WTC11 (cell line): ENCODE results near the gene PIGZ. TPM values are rescaled to one million over a fixed set of nuclear protein-coding genes. Genes with fewer than 3 reads are reported as not detected.
A peak's percentile ranks its signal among the peaks of the same experiment; 100 is the strongest.

Experiments
- ATAC-seq: fragments of 200-7000 bp; cut with Tn5 transposase; 2 replicates; pipeline ENCODE4 v1.10.0; 2021; ENCODE audit warnings: mild to moderate bottlenecking, moderate library complexity
- CTCF ChIA-PET: fragments of 300-600 bp; sonication (Branson Sonifier 250); formaldehyde crosslinking; loops from one replicate; lab custom pipeline; 2021; ENCODE audit warnings: antibody characterized with exemption; lab: Charles Lee
- POLR2A ChIA-PET: fragments of 350-600 bp; sonication (Branson Sonifier 250); formaldehyde crosslinking; loops from one replicate; lab custom pipeline; 2021; ENCODE audit warnings: antibody characterized with exemption; lab: Charles Lee
- DNase-seq: peaks from one replicate; pipeline ENCODE4 v3.0.0; 2021; ENCODE audit warnings: low spot score
- H3K27ac Mint-ChIP-seq: 2 replicates; pipeline ENCODE4 v1.8.0; 2021; ENCODE audit warnings: mixed read lengths
- H3K27me3 Mint-ChIP-seq: 2 replicates; pipeline ENCODE4 v1.8.0; 2021; ENCODE audit warnings: low read depth, mild to moderate bottlenecking, moderate library complexity, mixed read lengths
- H3K36me3 Mint-ChIP-seq: 2 replicates; pipeline ENCODE4 v1.8.0; 2021; ENCODE audit warnings: mixed read lengths
- H3K4me1 Mint-ChIP-seq: 2 replicates; pipeline ENCODE4 v1.8.0; 2022; ENCODE audit warnings: mixed read lengths
- H3K4me3 Mint-ChIP-seq: 2 replicates; pipeline ENCODE4 v1.8.0; 2021; ENCODE audit warnings: mild to moderate bottlenecking, moderate library complexity, mixed read lengths
- H3K9me3 Mint-ChIP-seq: 2 replicates; pipeline ENCODE4 v1.8.0; 2021; ENCODE audit warnings: mixed read lengths
- CREM ChIP-seq: sonication (generic); formaldehyde crosslinking; IDR thresholded peaks from 2 replicates; pipeline ENCODE4 v1.8.1; 2022; ENCODE audit warnings: mild to moderate bottlenecking, missing genetic modification reagents, moderate library complexity
- ETV6 ChIP-seq: sonication (generic); formaldehyde crosslinking; IDR thresholded peaks from 2 replicates; pipeline ENCODE4 v1.8.1; 2022; ENCODE audit warnings: mild to moderate bottlenecking, missing genetic modification reagents
- HMGA2 ChIP-seq: fragments of 250-450 bp; sonication (Bioruptor Pico); IDR thresholded peaks from 2 replicates; pipeline ENCODE4 v1.4.0; 2021; ENCODE audit warnings: mild to moderate bottlenecking, moderate library complexity
- KAT7 ChIP-seq: sonication (generic); formaldehyde crosslinking; IDR thresholded peaks from 2 replicates; pipeline ENCODE4 v1.8.1; 2023; ENCODE audit warnings: missing genetic modification reagents, mild to moderate bottlenecking, borderline replicate concordance
- MYBL2 ChIP-seq: sonication (generic); formaldehyde crosslinking; IDR thresholded peaks from 2 replicates; pipeline ENCODE4 v1.8.1; 2023; ENCODE audit warnings: mild to moderate bottlenecking, moderate library complexity, missing genetic modification reagents
- NR2C2 ChIP-seq: sonication (generic); formaldehyde crosslinking; IDR thresholded peaks from 2 replicates; pipeline ENCODE4 v1.8.0; 2022; ENCODE audit warnings: mild to moderate bottlenecking, missing genetic modification reagents
- ZNF263 ChIP-seq: sonication (generic); formaldehyde crosslinking; IDR thresholded peaks from 2 replicates; pipeline ENCODE4 v1.8.1; 2022; ENCODE audit warnings: low read depth, mild to moderate bottlenecking, moderate library complexity, missing genetic modification reagents
- total RNA-seq: library from RNA; stranded (reverse); gene quantifications from 3 replicates; pipeline ENCODE4 v1.2.3, GENCODE V29; 2021
- TF ChIP-seq, protein P1 (sequence below): sonication (generic); formaldehyde crosslinking; IDR thresholded peaks from 2 replicates; pipeline ENCODE4 v1.8.0; 2022; ENCODE audit warnings: mild to moderate bottlenecking, missing genetic modification reagents
- TF ChIP-seq, protein P2 (sequence below): sonication (generic); formaldehyde crosslinking; IDR thresholded peaks from 2 replicates; pipeline ENCODE4 v1.8.1; 2023; ENCODE audit warnings: mild to moderate bottlenecking, missing genetic modification reagents, borderline replicate concordance
- TF ChIP-seq, protein P3 (sequence below): sonication (generic); formaldehyde crosslinking; conservative IDR thresholded peaks from 2 replicates; pipeline ENCODE4 v1.8.1; 2022; ENCODE audit warnings: mild to moderate bottlenecking, missing genetic modification reagents

PIGZ gene
- total RNA-seq, 1 experiment from 2014 or later = 0.37 TPM

DNA sequence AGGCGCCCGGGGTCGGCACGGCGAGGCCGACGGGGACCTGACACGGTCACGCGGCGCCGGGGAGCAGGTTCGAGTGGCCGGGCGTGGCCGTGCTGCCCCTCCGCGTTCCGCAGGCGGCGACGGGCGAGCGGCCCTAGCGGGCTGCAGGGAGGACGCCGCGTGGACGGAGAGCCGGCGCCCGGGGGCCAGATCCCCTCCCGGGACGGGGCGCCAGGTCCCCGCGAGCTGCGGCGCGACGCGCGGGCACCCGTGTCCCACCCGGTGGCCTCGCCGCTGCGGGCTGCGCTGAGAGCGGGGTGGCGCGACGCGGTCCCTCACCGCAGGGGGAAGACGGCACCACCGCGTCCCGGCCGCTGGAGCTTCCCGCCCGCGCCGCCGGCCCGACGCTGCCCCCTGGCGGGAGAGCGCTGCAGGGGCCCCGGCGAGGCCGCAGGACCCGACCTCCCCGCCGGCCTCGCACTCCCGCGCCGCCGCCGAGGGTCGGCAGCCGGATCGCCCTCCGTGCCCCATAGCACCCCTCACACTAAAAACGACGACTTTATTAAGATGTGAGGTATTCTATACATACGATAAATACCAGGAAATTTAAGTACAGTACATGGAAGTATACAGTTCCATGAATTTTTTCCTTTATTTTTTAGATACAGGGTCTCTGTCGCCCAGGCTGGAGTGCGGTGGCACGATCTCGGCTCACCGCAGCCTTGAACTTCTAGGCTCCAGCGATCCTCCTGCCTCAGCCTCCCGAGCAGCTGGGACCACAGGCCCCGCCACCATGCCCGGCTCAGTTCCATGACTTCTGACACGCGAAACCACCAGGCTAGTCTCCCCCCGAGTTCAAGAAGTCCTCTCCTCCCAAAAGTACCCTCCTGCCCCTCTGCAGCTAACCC is 1.3 kb upstream of the PIGZ start (continued):
- TF ChIP-seq HMGA2 (no peak), NR2C2 (CRISPR knock-in tag) (no peak), ETV6 (CRISPR knock-in tag) (peak; percentile 73; the same call in 1 of the 2 replicates), CREM (CRISPR knock-in tag) (peak; percentile 39; the same call in 1 of the 2 replicates), MYBL2 (CRISPR knock-in tag) (no peak), ZNF263 (no peak)

DNA sequence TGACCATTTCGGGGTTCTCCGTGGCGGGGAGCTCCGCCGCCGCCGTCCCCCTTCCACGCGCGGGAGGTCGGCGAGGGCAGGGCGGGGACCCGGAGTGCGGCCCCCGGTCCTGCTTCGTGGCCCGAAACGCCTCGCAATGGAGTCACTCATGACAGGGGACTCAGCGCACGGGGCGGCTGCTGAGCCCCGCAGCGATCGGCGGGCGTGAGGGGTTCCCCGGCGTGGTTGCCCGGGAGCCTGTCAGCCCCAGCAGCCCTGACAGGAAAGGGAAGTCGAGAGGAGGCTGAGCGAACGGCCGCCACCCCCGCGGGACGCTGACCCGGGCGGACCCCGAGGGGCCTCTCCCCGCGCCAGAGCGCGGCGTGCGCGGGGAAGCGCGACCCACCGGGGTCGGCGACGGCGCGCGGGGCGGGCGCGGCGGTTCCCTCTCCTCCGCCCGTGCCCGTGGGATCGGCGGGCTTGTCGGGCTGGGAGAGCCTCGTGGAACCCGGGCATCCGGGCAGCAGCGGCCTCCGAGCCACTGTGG is 564 bp upstream of the PIGZ start:
- Mint-ChIP-seq H3K4me3 (peak overlapping the region; percentile 56), H3K4me1 (peaks cover 10% of the 10 kb centered on the region), H3K9me3 (peaks cover 3% of the 10 kb centered on the region; the same call in 1 of the 2 replicates), H3K27ac (no peak overlapping the region), H3K36me3 (peaks cover 3% of the 10 kb centered on the region; the same call in 1 of the 2 replicates), H3K27me3 (peaks cover 69% of the 10 kb centered on the region)
- DNase-seq = no peak
- ChIA-PET CTCF (interaction anchor here (0.6 to 1.4 kb wide), 11 partner anchors 9 to 360 kb away, joined by 3 to 10 read pairs (median 4); partner anchors contain the start of genes MELTF and NCBP2), POLR2A (no interaction called here)
- TF ChIP-seq, protein P1, sequence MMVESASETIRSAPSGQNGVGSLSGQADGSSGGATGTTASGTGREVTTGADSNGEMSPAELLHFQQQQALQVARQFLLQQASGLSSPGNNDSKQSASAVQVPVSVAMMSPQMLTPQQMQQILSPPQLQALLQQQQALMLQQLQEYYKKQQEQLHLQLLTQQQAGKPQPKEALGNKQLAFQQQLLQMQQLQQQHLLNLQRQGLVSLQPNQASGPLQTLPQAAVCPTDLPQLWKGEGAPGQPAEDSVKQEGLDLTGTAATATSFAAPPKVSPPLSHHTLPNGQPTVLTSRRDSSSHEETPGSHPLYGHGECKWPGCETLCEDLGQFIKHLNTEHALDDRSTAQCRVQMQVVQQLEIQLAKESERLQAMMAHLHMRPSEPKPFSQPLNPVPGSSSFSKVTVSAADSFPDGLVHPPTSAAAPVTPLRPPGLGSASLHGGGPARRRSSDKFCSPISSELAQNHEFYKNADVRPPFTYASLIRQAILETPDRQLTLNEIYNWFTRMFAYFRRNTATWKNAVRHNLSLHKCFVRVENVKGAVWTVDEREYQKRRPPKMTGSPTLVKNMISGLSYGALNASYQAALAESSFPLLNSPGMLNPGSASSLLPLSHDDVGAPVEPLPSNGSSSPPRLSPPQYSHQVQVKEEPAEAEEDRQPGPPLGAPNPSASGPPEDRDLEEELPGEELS (CRISPR knock-in tag) = 0 out of 2 replicates have a peak, but pooled peaks have one; percentile 19
- TF ChIP-seq, protein P2, sequence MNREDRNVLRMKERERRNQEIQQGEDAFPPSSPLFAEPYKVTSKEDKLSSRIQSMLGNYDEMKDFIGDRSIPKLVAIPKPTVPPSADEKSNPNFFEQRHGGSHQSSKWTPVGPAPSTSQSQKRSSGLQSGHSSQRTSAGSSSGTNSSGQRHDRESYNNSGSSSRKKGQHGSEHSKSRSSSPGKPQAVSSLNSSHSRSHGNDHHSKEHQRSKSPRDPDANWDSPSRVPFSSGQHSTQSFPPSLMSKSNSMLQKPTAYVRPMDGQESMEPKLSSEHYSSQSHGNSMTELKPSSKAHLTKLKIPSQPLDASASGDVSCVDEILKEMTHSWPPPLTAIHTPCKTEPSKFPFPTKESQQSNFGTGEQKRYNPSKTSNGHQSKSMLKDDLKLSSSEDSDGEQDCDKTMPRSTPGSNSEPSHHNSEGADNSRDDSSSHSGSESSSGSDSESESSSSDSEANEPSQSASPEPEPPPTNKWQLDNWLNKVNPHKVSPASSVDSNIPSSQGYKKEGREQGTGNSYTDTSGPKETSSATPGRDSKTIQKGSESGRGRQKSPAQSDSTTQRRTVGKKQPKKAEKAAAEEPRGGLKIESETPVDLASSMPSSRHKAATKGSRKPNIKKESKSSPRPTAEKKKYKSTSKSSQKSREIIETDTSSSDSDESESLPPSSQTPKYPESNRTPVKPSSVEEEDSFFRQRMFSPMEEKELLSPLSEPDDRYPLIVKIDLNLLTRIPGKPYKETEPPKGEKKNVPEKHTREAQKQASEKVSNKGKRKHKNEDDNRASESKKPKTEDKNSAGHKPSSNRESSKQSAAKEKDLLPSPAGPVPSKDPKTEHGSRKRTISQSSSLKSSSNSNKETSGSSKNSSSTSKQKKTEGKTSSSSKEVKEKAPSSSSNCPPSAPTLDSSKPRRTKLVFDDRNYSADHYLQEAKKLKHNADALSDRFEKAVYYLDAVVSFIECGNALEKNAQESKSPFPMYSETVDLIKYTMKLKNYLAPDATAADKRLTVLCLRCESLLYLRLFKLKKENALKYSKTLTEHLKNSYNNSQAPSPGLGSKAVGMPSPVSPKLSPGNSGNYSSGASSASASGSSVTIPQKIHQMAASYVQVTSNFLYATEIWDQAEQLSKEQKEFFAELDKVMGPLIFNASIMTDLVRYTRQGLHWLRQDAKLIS (CRISPR knock-in tag) = no peak
- TF ChIP-seq KAT7 (CRISPR knock-in tag) = peak; percentile 42; the same call in 1 of the 2 replicates
- ATAC-seq = peak; percentile 12; the same call in 1 of the 2 replicates

DNA sequence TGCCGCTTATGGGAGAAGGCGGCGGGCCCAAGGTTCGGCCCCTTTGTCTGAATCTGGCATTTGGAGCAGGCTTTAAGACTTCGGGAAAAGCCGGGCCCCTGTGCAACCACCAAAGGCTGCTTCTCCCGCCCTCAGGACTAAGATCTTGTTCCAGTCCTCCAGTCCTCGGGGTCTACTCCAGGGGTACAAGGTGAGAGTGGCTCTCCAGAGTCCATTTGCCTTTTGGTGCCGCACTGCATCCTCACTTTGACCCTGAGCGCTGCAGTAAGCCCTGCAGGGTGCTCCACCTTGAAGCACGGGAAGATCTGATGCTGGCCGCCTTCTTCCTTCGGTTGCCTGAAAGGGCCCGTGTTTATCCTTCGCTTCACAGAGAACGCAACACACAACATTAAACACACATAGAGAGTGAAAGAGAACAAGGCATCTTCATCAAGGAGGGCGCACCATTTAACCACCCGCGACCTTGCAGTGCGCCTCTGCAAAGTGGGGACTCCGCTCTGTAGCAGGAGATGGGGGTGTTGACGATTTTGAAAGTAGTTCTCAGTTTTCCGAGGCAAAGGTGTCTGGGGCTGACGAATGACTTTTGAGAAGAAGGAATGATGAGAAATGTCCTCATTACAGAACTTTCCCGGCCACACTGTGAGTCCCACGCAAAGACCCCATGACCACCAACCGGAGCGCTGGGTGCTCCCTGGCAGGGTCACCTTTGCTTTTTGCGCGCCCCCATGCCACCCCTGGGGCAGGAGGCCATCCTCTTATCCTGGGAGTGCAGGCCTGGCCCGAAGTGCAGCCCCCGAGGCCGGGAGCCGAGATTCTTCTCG is 1.0 kb downstream of the PIGZ start:
- DNase-seq (no peak), ATAC-seq (no peak)
- Mint-ChIP-seq H3K4me1 (peaks cover 10% of the 10 kb centered on the region), H3K27ac (no peak overlapping the region), H3K4me3 (peak overlapping the region; percentile 66), H3K36me3 (peaks cover 3% of the 10 kb centered on the region; the same call in 1 of the 2 replicates), H3K27me3 (peaks cover 82% of the 10 kb centered on the region), H3K9me3 (peaks cover 3% of the 10 kb centered on the region; the same call in 1 of the 2 replicates)
- 0 out of 2 replicates have a peak, but pooled peaks have one; percentile 19 for TF ChIP-seq CREM (CRISPR knock-in tag)
- TF ChIP-seq, protein P3, sequence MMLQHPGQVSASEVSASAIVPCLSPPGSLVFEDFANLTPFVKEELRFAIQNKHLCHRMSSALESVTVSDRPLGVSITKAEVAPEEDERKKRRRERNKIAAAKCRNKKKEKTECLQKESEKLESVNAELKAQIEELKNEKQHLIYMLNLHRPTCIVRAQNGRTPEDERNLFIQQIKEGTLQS (CRISPR knock-in tag) = no peak
- ChIA-PET POLR2A (no interaction called here), CTCF (interaction anchor here (0.7 to 0.8 kb wide), 2 partner anchors 63 to 439 kb away, joined by 3 read pairs; no protein-coding TSS in a partner anchor)
